IMR-90 (cell line): Measurements from ENCODE around the gene LHFPL5. TPM values are rescaled to one million over a fixed set of nuclear protein-coding genes. Genes with fewer than 3 reads are reported as not detected.

Source experiments
- ATAC-seq: fragments of 200-7000 bp; cut with Tn5 transposase; 2 replicates; pipeline ENCODE4 v1.9.1; 2020; ENCODE audit warnings: low read depth, mild to moderate bottlenecking, moderate library complexity
- BruUV-seq: library from RNA; stranded (reverse); fragments of 400-500 nt; replicated peaks from 2 replicates; lab custom pipeline; 2021; lab: Mats Ljungman, UMichigan
- CTCF ChIA-PET: fragments of 300-600 bp; formaldehyde crosslinking; extraction: SDS; loops from one replicate; lab custom pipeline; 2021; ENCODE audit warnings: antibody characterized with exemption; lab: Yijun Ruan, JAX
- POLR2A ChIA-PET: fragments of 300-600 bp; sonication (Branson Sonifier 250); formaldehyde crosslinking; loops from one replicate; lab custom pipeline; 2022; ENCODE audit warnings: antibody characterized with exemption; ENCODE audit not compliant: unreplicated experiment; lab: Charles Lee
- DNase-seq: peaks from one replicate; pipeline ENCODE4 v3.0.0; 2013
- H2AFZ ChIP-seq: replicated peaks from 2 replicates; pipeline ENCODE3; 2013; ENCODE audit warnings: low read length, mild to moderate bottlenecking; ENCODE audit not compliant: poor library complexity
- H2AK5ac ChIP-seq: 2 replicates; pipeline ENCODE4 v1.6.1; 2013; ENCODE audit warnings: low read depth, low read length, inconsistent platforms
- H2AK9ac ChIP-seq: replicated peaks from 2 replicates; pipeline ENCODE3; 2013; ENCODE audit warnings: mild to moderate bottlenecking, low read depth, low read length, moderate library complexity; ENCODE audit not compliant: poor library complexity
- H2BK120ac ChIP-seq: 2 replicates; pipeline ENCODE4 v1.6.1; 2013; ENCODE audit warnings: low read depth, low read length, inconsistent platforms
- H2BK15ac ChIP-seq: 3 replicates; pipeline ENCODE4 v1.6.1; 2013; ENCODE audit warnings: low read depth, low read length, inconsistent platforms
- H2BK20ac ChIP-seq: 2 replicates; pipeline ENCODE4 v1.6.1; 2013; ENCODE audit warnings: low read depth, mild to moderate bottlenecking, inconsistent platforms, low read length, moderate library complexity
- H2BK5ac ChIP-seq: 2 replicates; pipeline ENCODE4 v1.6.1; 2013; ENCODE audit warnings: mild to moderate bottlenecking, low read depth, low read length, inconsistent platforms; ENCODE audit not compliant: poor library complexity, severe bottlenecking
- H3K14ac ChIP-seq: replicated peaks from 2 replicates; pipeline ENCODE4 v1.6.1; 2013; ENCODE audit warnings: low read depth, low read length, inconsistent platforms
- H3K18ac ChIP-seq: 2 replicates; pipeline ENCODE4 v1.6.1; 2013; ENCODE audit warnings: low read depth, low read length, control low read depth
- H3K23ac ChIP-seq: 2 replicates; pipeline ENCODE4 v1.6.1; 2013; ENCODE audit warnings: low read depth, low read length, inconsistent platforms
- H3K27ac ChIP-seq: 2 replicates; pipeline ENCODE4 v1.5.1; 2013; ENCODE audit warnings: mild to moderate bottlenecking, control low read depth, low read length; ENCODE audit not compliant: insufficient read depth
- H3K27me3 ChIP-seq: 2 replicates; pipeline ENCODE4 v1.6.1; 2013; ENCODE audit warnings: low read length; ENCODE audit not compliant: control insufficient read depth, insufficient read depth
- H3K36me3 ChIP-seq: 2 replicates; pipeline ENCODE4 v1.6.1; 2013; ENCODE audit warnings: low read length, mixed read lengths; ENCODE audit not compliant: control insufficient read depth, insufficient read depth
- H3K4ac ChIP-seq: 2 replicates; pipeline ENCODE4 v1.6.1; 2013; ENCODE audit warnings: low read depth, low read length, inconsistent platforms
- H3K4me1 ChIP-seq: 2 replicates; pipeline ENCODE4 v1.6.1; 2013; ENCODE audit warnings: low read length, mixed read lengths; ENCODE audit not compliant: control insufficient read depth, insufficient read depth
- H3K4me2 ChIP-seq: 2 replicates; pipeline ENCODE4 v1.6.1; 2013; ENCODE audit warnings: low read depth, mild to moderate bottlenecking, control low read depth, low read length, moderate library complexity
- H3K4me3 ChIP-seq: 2 replicates; pipeline ENCODE4 v1.5.1; 2013; ENCODE audit warnings: low read depth, mild to moderate bottlenecking, control low read depth, low read length, moderate library complexity; ENCODE audit not compliant: insufficient read depth
- H3K56ac ChIP-seq: 2 replicates; pipeline ENCODE4 v1.6.1; 2013; ENCODE audit warnings: low read length, inconsistent platforms; ENCODE audit not compliant: insufficient read depth; ENCODE audit errors: extremely low read depth
- H3K79me1 ChIP-seq, 2 experiments: 2 replicates each; pipeline ENCODE4 v1.6.1; 2013; ENCODE audit warnings: low read length in 2 of 2, inconsistent platforms in 1 of 2, low read depth in 1 of 2
- H3K9ac ChIP-seq: 2 replicates; pipeline ENCODE4 v1.6.1; 2013; ENCODE audit warnings: low read depth, low read length, control low read depth
- H3K9me1 ChIP-seq: 2 replicates; pipeline ENCODE4 v1.6.1; 2013; ENCODE audit warnings: low read length, inconsistent platforms; ENCODE audit not compliant: insufficient read depth
- H3K9me3 ChIP-seq: 2 replicates; pipeline ENCODE4 v1.6.1; 2013; ENCODE audit warnings: low read length; ENCODE audit not compliant: control insufficient read depth, insufficient read depth
- H4K20me1 ChIP-seq: 2 replicates; pipeline ENCODE4 v1.6.1; 2013; ENCODE audit warnings: low read length, inconsistent platforms; ENCODE audit not compliant: insufficient read depth
- H4K5ac ChIP-seq: 2 replicates; pipeline ENCODE4 v1.6.1; 2013; ENCODE audit warnings: mild to moderate bottlenecking, low read depth, low read length, control low read depth
- H4K8ac ChIP-seq, 2 experiments: 2 replicates each; pipeline ENCODE4 v1.6.1; 2013; ENCODE audit warnings: low read depth in 2 of 2, low read length in 2 of 2, control low read depth in 1 of 2, inconsistent platforms in 1 of 2
- H4K91ac ChIP-seq: 2 replicates; pipeline ENCODE4 v1.6.1; 2013; ENCODE audit warnings: low read depth, low read length, inconsistent platforms; ENCODE audit not compliant: insufficient read depth
- CHD1 ChIP-seq: IDR thresholded peaks from 2 replicates; pipeline ENCODE4 v1.6.1; 2012; ENCODE audit warnings: low read depth, low read length, improper control_type of control experiment
- NFE2L2 ChIP-seq: fragments of 150-350 bp; IDR thresholded peaks from 2 replicates; pipeline ENCODE4 v1.6.1; 2016; ENCODE audit warnings: low read depth, mild to moderate bottlenecking, low read length
- POLR2A ChIP-seq: IDR thresholded peaks from 2 replicates; pipeline ENCODE4 v1.6.1; 2012; ENCODE audit warnings: mild to moderate bottlenecking, low read depth, low read length
- RCOR1 ChIP-seq: IDR thresholded peaks from 2 replicates; pipeline ENCODE4 v1.6.1; 2012; ENCODE audit warnings: mild to moderate bottlenecking, low read length, improper control_type of control experiment; ENCODE audit not compliant: insufficient replicate concordance
- RFX5 ChIP-seq: IDR thresholded peaks from 2 replicates; pipeline ENCODE4 v1.8.0; 2012; ENCODE audit warnings: low read depth, mild to moderate bottlenecking, low read length, moderate library complexity
- WGBS, 2 experiments: methylation state at CpG; one replicate each; pipeline versions ENCODE4 v1.1.5 to v1.1.7; 2013; ENCODE audit warnings: missing lambda C conversion rate in 2 of 2; ENCODE audit not compliant: insufficient read length in 1 of 2; ENCODE audit errors: extremely low coverage in 2 of 2; 5-methylcytosine and 5-hydroxymethylcytosine counted together
- dilution Hi-C: fragments of 300-500 bp; cut with HindIII; formaldehyde crosslinking; loops from one replicate; pipeline ENCODE4 v1.14.3; 2018; ENCODE audit warnings: low sequenced_read_pairs; ENCODE audit not compliant: unreplicated experiment
- in situ Hi-C: fragments of 300-500 bp; cut with MboI; formaldehyde crosslinking; loops from 3 replicates; pipeline ENCODE4 v1.14.3; 2019; ENCODE audit warnings: low sequenced_read_pairs, inconsistent platforms, mixed read lengths
- intact Hi-C: fragments of 100-400 bp; cut with micrococcal nuclease; formaldehyde crosslinking; loops from 2 replicates; pipeline ENCODE4 v1.10.0; 2022
- polyA plus RNA-seq, 3 experiments: library from polyadenylated mRNA; depleted of rRNA; stranded (reverse); fragments of >200 nt; gene quantifications; 2 replicates each; pipeline ENCODE4 v1.2.3, GENCODE V29; 2012; ENCODE audit warnings: low replicate concordance in 1 of 3
- total RNA-seq: library from RNA; depleted of rRNA; stranded (reverse); fragments of >200 nt; gene quantifications from 2 replicates; pipeline ENCODE4 v1.2.3, GENCODE V29; 2012

The LHFPL5 gene
- total and polyA plus RNA-seq, 2 of the 4 experiments (the other 2 are of a cell fraction): not detected

GRCh38 chr6:35788423-35788982 is 16.6 kb upstream of the LHFPL5 start:
- no peak overlapping the region for H3K18ac ChIP-seq
- peaks cover 2% of the 10 kb centered on the region; the same call in 1 of the 2 replicates for H3K9me3 ChIP-seq
- BruUV-seq: no TSS peak
- no peak overlapping the region for H3K9ac ChIP-seq
- H2BK20ac ChIP-seq: no peak overlapping the region
- no peak overlapping the region for H2BK5ac ChIP-seq
- H4K8ac ChIP-seq: no peak overlapping the region
- no peaks in the 10 kb centered on the region for H3K79me1 ChIP-seq
- H3K56ac ChIP-seq: no peak overlapping the region
- no peak overlapping the region for H2BK15ac ChIP-seq
- dilution Hi-C loops (no loop called here), in situ Hi-C loops (no loop called here), intact Hi-C loops (no loop called here)
- TF ChIP-seq CHD1 (no peak), NFE2L2 (no peak), POLR2A (no peak), RCOR1 (no peak), RFX5 (no peak)
- DNase-seq (no peak), ATAC-seq (no peak)
- no peaks in the 10 kb centered on the region for H3K4me1 ChIP-seq
- WGBS, 2 experiments: 35% methylated on average over 2 of the region's 4 CpGs; no CpG with 5 or more reads in 1 of the 2 experiments
- H3K4me2 ChIP-seq: no peak overlapping the region
- H3K4me3 ChIP-seq: no peak overlapping the region
- POLR2A ChIA-PET: no interaction called here
- no peak overlapping the region for H2AK9ac ChIP-seq
- no peak overlapping the region for H2AK5ac ChIP-seq
- H2BK120ac ChIP-seq: no peak overlapping the region
- H3K23ac ChIP-seq: no peak overlapping the region
- H3K27ac ChIP-seq: no peak overlapping the region
- H2AFZ ChIP-seq: no peak overlapping the region
- H3K27me3 ChIP-seq: peaks cover 62% of the 10 kb centered on the region
- H4K91ac ChIP-seq: no peak overlapping the region
- CTCF ChIA-PET: no interaction called here
- H3K36me3 ChIP-seq: no peaks in the 10 kb centered on the region
- no peaks in the 10 kb centered on the region for H3K9me1 ChIP-seq
- no peak overlapping the region for H3K4ac ChIP-seq
- no peak overlapping the region for H3K14ac ChIP-seq
- H4K20me1 ChIP-seq: no peaks in the 10 kb centered on the region
- H4K5ac ChIP-seq: no peak overlapping the region
